ENCODE measurements around the gene OSR1.
A peak's percentile ranks its signal among the peaks of the same experiment; 100 is the strongest.

The OSR1 gene

DNA sequence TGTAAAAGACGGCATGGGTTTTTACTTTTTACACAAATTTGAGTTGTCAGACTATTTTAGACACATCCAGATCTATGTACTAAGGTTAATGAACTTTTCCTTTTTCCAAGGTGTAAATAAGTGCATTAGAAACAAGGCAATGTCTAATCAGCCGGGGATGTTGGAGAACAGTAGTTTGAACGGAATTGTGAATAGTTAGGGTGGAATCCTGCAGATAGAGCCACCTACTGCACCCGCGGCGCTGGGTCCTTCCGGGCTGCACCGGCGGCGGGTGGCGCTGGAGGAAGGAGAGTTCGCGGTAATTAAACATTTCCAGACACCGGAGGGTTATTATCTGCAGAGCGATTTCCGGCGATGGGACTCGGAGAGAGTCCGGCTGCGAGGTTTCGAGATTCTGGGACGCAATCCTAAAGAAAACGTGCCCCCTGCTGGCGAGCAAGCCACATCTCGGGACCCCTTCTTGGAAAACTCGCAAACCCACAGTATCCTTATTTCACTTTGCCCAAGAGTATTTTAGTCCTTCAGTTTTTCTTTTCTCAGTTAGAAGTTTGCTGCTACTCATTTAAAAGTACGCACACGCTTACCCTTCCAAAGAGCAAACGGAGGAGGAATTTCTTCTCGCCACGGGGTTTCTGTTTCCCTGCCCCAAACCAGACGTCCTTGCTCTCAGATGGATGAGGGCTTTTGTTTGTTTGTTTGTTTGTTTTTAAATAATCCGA, 4.5 kb upstream of the OSR1 start:
- peak overlapping the region; percentile 91 for H3K4me3 Mint-ChIP-seq
- H3K27ac Mint-ChIP-seq = peak overlapping the region; percentile 61
- DNase-seq = peak; percentile 76
- no peaks in the 10 kb centered on the region for H3K9me3 Mint-ChIP-seq
- no peaks in the 10 kb centered on the region for H3K36me3 Mint-ChIP-seq (ENCODE audit: low read depth)
- H3K27me3 Mint-ChIP-seq = peaks cover 55% of the 10 kb centered on the region
- peaks cover 25% of the 10 kb centered on the region for H3K4me1 Mint-ChIP-seq
- ATAC-seq = peak; percentile 75

- DNase-seq (no peak), ATAC-seq (no peak)
- H3K27ac Mint-ChIP-seq = peak overlapping the region; percentile 61
- peaks cover 62% of the 10 kb centered on the region for H3K27me3 Mint-ChIP-seq
- H3K36me3 Mint-ChIP-seq (ENCODE audit: low read depth) = no peaks in the 10 kb centered on the region
- peak overlapping the region; percentile 91 for H3K4me3 Mint-ChIP-seq
- peaks cover 32% of the 10 kb centered on the region for H3K4me1 Mint-ChIP-seq
- no peaks in the 10 kb centered on the region for H3K9me3 Mint-ChIP-seq
These were observed 3.8 kb upstream of the OSR1 start for GRCh38 chr2:19362094-19362754.

GRCh38 chr2:19361325-19361990, 3.0 kb upstream of the OSR1 start:
- no peak for ATAC-seq
- Mint-ChIP-seq H3K9me3 (no peaks in the 10 kb centered on the region), H3K4me1 (peaks cover 39% of the 10 kb centered on the region), H3K36me3 (ENCODE audit: low read depth) (no peaks in the 10 kb centered on the region), H3K27me3 (peaks cover 70% of the 10 kb centered on the region), H3K27ac (no peak overlapping the region), H3K4me3 (peak overlapping the region; percentile 91)
- no peak for DNase-seq

GRCh38 chr2:19360966-19361321, 2.5 kb upstream of the OSR1 start:
- peaks cover 43% of the 10 kb centered on the region for H3K4me1 Mint-ChIP-seq
- peak overlapping the region; percentile 91 for H3K4me3 Mint-ChIP-seq
- DNase-seq (no peak), ATAC-seq (no peak)
- no peaks in the 10 kb centered on the region for H3K9me3 Mint-ChIP-seq
- H3K36me3 Mint-ChIP-seq (ENCODE audit: low read depth) = no peaks in the 10 kb centered on the region
- no peak overlapping the region for H3K27ac Mint-ChIP-seq
- H3K27me3 Mint-ChIP-seq = peaks cover 75% of the 10 kb centered on the region

DNA sequence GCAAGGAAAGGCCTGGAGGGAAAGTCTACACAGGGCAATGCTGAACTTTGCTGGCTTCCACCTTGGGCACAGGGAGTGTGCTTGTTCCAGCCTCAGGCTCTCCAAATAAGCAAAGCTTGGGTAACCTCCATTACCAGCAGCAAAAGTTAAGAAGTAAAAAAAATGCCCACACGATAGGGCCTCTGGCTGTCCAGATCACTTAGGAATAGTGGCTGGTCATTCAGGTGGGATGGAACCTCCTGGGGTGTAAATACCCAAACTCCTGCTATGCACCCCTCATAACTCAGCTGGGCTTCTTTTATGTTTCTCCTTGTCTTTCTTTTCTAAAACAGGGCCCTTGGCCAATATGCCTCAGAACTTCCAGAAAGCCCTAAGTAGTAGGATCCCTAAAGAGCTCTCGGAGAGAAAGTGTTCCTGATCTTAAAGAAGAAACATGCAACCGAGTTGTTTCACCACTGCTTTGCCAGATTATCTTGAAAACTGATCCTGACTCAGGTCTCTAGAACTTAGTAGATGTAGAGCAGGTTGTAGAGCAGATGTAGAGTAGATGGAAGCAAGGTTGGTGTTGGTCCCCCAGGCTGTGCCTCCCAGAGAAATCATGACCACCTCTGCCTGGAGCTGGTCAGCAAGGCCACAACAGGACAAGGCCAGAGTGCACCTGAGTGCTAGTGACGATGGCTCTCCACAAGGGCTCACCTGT, 2.0 kb upstream of the OSR1 start:
- Mint-ChIP-seq H3K4me1 (peaks cover 45% of the 10 kb centered on the region), H3K36me3 (ENCODE audit: low read depth) (no peaks in the 10 kb centered on the region), H3K27me3 (peaks cover 78% of the 10 kb centered on the region), H3K27ac (no peak overlapping the region), H3K4me3 (no peak overlapping the region), H3K9me3 (no peaks in the 10 kb centered on the region)
- DNase-seq = no peak
- no peak for ATAC-seq

DNA sequence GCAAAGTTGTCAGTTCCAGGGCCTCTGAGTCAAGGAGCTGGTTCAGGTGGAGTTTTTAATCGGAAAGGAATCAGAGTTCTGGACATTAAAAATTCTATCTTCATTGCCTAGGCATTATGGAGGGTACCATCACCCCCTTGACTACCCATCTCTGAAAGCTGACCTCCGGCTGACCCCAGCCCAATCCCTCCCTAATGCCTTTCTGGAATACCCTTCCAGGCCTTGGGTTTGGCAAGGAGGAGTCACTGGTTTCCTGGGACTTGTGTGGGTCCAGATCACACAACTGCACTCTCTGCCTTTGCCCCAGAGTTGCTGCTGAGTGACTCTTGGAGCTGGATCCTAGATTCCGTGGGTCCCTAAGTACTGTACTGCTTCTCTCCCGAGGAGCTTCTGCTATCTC, 1.0 kb upstream of the OSR1 start:
- Mint-ChIP-seq H3K4me3 (no peak overlapping the region), H3K9me3 (no peaks in the 10 kb centered on the region), H3K27ac (no peak overlapping the region), H3K27me3 (peaks cover 88% of the 10 kb centered on the region), H3K4me1 (peaks cover 45% of the 10 kb centered on the region), H3K36me3 (ENCODE audit: low read depth) (no peaks in the 10 kb centered on the region)
- DNase-seq (no peak), ATAC-seq (no peak)

GRCh38 chr2:19359021-19359357, 566 bp upstream of the OSR1 start:
- H3K27me3 Mint-ChIP-seq = peaks cover 90% of the 10 kb centered on the region
- H3K4me1 Mint-ChIP-seq = peaks cover 45% of the 10 kb centered on the region
- H3K36me3 Mint-ChIP-seq (ENCODE audit: low read depth) = no peaks in the 10 kb centered on the region
- ATAC-seq = no peak
- H3K9me3 Mint-ChIP-seq = no peaks in the 10 kb centered on the region
- no peak overlapping the region for H3K27ac Mint-ChIP-seq
- no peak overlapping the region for H3K4me3 Mint-ChIP-seq
- DNase-seq = no peak

DNA sequence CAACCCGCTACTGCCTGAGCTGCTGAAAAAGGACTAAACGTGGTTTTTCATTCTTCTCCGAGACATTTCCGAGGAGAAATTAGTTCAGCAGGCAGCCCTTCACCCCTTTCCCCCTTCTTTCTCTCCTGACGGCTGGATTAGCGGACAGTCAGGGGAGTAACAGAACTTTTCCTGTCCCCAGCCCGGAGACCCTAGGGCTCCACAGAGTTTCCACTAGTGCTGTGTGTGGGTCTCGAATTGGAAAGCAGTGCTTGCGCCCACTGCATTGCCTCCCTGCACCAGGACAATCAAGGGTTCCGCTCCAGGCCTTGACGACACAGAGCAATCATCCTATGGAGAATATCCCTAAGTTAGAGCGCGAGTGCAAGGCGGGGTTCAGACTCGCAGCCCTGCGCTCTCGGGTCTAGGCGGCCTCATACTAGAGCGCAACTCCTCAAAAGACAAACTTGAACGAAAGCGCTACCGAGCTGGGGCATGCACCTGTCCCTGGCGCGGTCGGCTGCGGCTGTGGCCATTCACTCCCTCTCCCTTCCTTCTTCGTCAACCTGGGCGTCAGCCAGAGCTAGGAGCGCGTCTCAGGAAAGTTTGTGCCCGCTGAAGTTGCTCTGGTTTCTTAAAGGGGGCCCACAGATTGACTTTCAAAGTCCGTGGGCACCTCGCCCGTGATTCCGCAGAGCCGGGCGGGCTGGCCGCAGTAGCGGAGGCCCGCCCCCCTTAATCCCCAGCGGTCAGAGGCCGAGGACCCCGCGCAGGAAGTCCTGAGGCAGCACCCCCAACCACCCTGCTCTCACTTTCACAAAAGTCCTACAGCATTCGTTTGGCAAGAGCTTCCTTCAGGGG, 801 bp downstream of the OSR1 start:
- no peak overlapping the region for H3K4me3 Mint-ChIP-seq
- no peaks in the 10 kb centered on the region for H3K36me3 Mint-ChIP-seq (ENCODE audit: low read depth)
- H3K9me3 Mint-ChIP-seq = no peaks in the 10 kb centered on the region
- H3K27ac Mint-ChIP-seq = no peak overlapping the region
- H3K4me1 Mint-ChIP-seq = peaks cover 37% of the 10 kb centered on the region
- no peak for DNase-seq
- peaks cover 91% of the 10 kb centered on the region for H3K27me3 Mint-ChIP-seq
- no peak for ATAC-seq

- no peaks in the 10 kb centered on the region for H3K9me3 Mint-ChIP-seq
- H3K4me1 Mint-ChIP-seq = peaks cover 36% of the 10 kb centered on the region
- DNase-seq = no peak
- H3K4me3 Mint-ChIP-seq = peak overlapping the region; percentile 21
- H3K36me3 Mint-ChIP-seq (ENCODE audit: low read depth) = no peaks in the 10 kb centered on the region
- peaks cover 91% of the 10 kb centered on the region for H3K27me3 Mint-ChIP-seq
- no peak for ATAC-seq
- H3K27ac Mint-ChIP-seq = no peak overlapping the region
These were observed 1.6 kb downstream of the OSR1 start for GRCh38 chr2:19356545-19357401.

DNA sequence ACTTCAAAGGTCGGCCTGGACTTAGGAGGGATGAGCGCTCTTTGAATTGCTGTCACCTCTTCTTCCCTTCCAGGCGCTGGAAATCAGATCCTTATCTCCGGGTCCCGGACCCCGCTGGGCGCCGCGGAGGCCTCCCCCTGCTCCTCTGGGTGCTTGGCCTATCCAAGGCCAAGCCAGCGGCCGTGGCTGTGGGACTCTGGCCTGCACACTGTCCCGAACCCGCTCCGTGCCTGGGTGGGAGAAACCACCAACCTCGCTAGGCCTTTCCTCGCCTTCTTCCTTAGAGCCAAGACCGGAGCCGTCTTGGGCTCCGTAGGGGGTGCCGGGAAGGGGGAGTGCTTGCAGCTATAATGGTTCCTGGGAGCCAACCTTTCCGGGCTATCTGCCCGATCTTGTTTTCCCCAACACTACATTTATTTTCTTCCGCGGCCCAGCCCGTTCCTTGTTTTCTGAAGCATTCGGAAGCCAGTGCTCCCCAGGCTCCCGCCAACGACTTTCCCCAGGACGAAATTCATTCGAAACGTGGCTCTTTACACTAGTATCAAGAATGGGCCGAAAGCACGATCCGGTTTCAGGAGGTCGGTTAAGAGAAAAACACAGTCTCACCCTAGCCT, 2.4 kb downstream of the OSR1 start:
- peaks cover 90% of the 10 kb centered on the region for H3K27me3 Mint-ChIP-seq
- H3K4me1 Mint-ChIP-seq = peaks cover 34% of the 10 kb centered on the region
- no peak overlapping the region for H3K4me3 Mint-ChIP-seq
- no peaks in the 10 kb centered on the region for H3K36me3 Mint-ChIP-seq (ENCODE audit: low read depth)
- H3K9me3 Mint-ChIP-seq = no peaks in the 10 kb centered on the region
- no peak for DNase-seq
- no peak for ATAC-seq
- H3K27ac Mint-ChIP-seq = no peak overlapping the region

DNA sequence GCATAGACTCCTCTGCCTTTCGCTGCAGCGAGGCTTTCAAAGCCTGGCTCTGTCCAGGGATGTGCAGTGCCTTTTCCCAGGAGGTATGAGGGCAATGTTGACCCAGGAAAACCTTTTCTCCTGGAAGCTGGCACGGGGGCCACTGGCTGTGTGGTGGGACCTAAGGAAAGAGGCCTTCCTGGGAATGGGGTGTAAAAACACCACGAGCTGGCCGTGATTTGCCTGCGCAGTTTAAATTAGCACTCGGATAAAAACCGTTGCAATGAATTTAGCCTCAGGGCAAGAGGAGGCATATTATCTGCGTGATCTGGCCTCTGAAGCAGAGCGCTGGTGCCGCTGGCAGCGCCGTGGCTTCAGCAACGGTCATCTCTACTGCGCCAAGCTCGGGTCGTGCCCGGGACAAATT, 3.0 kb downstream of the OSR1 start:
- Mint-ChIP-seq H3K36me3 (ENCODE audit: low read depth) (no peaks in the 10 kb centered on the region), H3K27me3 (peaks cover 88% of the 10 kb centered on the region), H3K9me3 (no peaks in the 10 kb centered on the region), H3K27ac (no peak overlapping the region), H3K4me3 (no peak overlapping the region), H3K4me1 (peaks cover 37% of the 10 kb centered on the region)
- DNase-seq (no peak), ATAC-seq (no peak)

DNA sequence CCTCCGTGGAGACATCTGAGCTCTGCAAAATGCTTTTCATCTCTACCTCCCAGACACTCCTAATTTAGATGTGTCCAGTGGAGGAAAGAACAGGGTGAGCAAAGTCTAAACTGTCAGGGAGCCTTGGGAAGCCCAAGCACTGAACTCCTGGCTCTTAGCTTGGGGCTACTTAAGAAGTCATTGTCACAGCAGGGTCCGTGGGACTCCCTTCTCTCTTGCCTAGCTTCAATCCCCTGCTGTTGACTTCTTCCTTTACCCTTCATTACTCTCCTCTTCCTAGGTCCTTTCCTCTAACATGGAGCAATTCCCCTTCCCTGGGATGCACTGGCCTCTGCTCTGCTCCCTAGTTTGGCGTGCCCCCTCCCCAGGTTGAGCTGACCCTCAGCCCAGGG, 3.4 kb downstream of the OSR1 start:
- Mint-ChIP-seq H3K4me3 (no peak overlapping the region), H3K27me3 (peaks cover 86% of the 10 kb centered on the region), H3K4me1 (peaks cover 39% of the 10 kb centered on the region), H3K36me3 (ENCODE audit: low read depth) (no peaks in the 10 kb centered on the region), H3K27ac (no peak overlapping the region), H3K9me3 (no peaks in the 10 kb centered on the region)
- ATAC-seq (no peak), DNase-seq (no peak)

DNA sequence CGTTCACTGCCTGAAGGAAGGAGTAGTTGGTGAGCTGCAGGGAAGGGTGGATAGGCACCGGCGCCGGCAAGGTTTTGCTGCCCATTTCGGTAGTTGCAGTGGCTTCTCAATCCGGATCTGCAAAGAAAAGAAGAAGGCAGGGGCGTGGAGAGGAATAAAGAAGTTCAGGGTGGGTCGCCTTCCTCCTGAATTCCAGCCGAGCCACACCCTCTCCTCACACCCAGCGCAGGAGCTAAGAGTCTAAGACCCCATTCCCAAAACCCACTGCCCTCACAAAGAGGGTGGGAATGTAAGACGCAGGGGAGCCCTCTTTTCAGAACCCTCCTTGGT, 4.7 kb downstream of the OSR1 start:
- H3K4me1 Mint-ChIP-seq = peaks cover 43% of the 10 kb centered on the region
- no peaks in the 10 kb centered on the region for H3K36me3 Mint-ChIP-seq (ENCODE audit: low read depth)
- H3K4me3 Mint-ChIP-seq = no peak overlapping the region
- H3K27me3 Mint-ChIP-seq = peaks cover 88% of the 10 kb centered on the region
- no peak overlapping the region for H3K27ac Mint-ChIP-seq
- no peaks in the 10 kb centered on the region for H3K9me3 Mint-ChIP-seq
- DNase-seq (no peak), ATAC-seq (no peak)

Data from activated naive CD8-positive, alpha-beta T cell treated with anti-CD3 and anti-CD28 coated beads, Interleukin-2, amount 50 U/mL, for 24 hours (primary cell).